ENCODE measurements around the gene ETV3L.
"Not testable (repeated sequence)": the region's sequence is repeated elsewhere in the genome, so short reads cannot be mapped to it uniquely, and the experiment has no call there.

Gene ETV3L

DNA sequence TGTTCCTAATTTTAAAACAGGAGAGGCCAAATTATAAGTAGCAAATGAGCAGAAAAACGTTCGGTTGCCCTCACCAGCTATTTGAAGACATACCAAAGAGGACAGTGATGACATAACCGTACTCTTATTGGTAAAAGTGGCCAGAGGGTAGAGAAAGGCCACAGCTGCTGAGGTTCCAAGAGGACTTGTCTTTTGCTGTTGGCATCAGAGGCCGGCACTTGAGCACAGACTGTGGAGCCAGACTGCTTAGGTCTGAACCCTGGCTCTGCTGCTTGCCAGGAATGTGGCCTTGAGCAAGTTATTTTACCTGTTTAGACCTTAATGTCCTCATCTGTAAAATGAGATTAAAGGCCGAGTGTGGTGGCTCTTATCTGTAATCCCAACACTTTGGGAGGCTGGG lies 14.9 kb downstream of the ETV3L start:
- H3K4me3 ChIP-seq (ENCODE audit: low read depth, low read length), result no peak overlapping the region

DNA sequence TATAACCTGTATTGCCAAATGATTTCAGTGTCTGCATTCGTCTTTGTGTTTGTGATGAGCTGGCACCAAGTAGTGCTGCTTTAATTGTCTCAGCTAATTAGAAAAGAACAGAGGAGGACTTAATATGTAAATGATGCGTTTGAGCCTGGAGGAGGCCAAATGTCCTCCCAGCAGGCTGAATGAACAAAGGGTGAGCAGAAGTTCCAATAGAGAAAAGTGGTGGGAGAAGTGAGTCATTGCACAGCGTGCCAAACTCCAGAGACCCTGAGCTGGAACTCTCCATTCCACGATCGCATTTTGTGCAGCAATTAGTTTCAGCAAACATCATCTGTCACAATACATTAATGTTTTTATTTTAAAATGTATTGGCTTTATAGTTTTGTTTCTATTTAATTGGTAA lies 17.9 kb downstream of the ETV3L start:
- H3K4me3 ChIP-seq (ENCODE audit: low read depth, low read length), result no peak overlapping the region

DNA sequence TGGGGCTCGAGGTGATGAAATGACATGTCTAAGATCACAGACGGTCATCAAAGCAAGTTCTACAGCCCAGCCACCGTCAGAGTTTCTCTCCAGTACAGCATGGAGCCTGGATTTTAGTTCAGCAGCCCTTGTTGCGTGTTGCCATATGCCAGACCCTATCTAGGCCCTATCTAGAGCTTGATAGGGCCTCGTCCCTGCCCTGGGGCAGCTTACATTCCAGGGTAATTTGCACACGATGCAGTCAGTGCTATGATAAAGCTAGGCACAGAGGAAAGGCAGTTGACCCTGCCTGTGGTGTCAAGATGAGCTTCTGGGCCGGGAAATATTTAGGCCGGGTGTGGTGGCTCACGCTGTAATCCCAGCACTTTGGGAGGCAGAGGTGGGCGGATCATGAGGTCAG lies 18.9 kb downstream of the ETV3L start:
- no peak overlapping the region for H3K4me3 ChIP-seq (ENCODE audit: low read depth, low read length)

DNA sequence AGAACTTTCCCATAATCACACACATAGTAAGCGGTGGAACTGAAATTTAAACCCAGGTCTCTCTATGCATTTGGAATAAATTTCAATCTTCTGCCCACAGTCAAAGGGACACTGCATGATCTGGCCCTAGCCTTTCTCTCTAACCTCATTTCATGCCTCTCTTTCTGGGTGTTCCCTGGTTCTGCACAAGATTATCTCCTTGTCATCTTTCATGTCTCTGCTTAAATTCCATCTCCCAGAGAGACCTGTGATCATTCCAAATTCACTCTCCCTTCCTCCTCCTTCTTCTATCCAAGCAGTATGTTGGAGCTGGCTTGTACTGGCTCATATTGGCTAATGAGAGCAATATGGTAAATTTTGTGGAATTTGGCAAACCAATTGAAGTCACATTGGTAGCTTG lies 22.2 kb downstream of the ETV3L start:
- no peak overlapping the region for H3K4me3 ChIP-seq (ENCODE audit: low read depth, low read length)

DNA sequence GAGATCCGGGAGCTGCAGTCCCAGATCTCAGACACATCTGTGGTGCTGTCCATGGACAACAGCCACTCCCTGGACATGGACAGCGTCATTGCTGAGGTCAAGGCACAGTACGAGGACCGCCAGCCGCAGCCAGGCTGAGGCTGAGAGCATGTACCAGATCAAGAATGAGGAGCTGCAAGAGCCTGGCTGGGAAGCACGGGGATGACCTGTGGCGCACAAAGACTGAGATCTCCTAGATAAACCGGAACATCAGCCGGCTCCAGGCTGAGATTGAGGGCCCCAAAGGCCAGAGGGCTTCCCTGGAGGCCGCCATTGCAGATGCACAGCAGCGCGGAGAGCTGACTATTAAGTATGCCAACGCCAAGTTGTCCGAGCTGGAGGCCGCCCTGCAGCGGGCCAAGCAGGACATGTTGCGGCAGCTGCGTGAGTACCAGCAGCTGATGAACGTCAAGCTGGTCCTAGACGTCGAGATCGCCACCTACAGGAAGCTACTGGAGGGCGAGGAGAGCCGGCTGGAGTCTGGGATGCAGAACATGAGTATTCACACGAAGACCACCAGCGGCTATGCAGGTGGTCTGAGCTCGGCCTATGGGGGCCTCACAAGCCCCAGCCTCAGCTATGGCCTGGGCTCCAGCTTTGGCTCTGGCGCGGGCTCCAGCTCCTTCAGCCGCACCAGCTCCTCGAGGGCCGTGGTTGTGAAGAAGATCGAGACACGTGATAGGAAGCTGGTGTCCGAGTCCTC lies 25.5 kb downstream of the ETV3L start:
- no peak overlapping the region for H3K4me3 ChIP-seq (ENCODE audit: low read depth, low read length)

DNA sequence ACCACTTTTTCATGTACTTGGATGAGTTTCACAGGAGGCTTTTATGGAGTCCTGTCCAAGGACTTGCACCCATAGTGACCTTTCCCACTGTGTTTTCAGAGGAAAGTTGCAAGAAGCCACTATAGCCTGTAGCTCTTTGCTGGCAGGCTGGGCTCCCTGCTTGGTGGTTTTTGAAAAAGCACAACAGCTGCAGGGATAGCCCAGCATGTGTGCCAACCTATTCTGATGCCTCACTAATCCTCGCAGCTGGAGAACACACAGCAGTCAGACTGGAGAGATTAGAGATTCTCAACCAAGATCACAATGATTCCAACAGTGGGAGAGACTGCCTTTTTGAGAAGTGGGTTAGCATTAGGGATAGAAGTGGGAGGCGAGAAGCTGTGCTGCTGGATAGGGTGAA lies 30.0 kb downstream of the ETV3L start:
- H3K4me3 ChIP-seq (ENCODE audit: low read depth, low read length), result no peak overlapping the region

DNA sequence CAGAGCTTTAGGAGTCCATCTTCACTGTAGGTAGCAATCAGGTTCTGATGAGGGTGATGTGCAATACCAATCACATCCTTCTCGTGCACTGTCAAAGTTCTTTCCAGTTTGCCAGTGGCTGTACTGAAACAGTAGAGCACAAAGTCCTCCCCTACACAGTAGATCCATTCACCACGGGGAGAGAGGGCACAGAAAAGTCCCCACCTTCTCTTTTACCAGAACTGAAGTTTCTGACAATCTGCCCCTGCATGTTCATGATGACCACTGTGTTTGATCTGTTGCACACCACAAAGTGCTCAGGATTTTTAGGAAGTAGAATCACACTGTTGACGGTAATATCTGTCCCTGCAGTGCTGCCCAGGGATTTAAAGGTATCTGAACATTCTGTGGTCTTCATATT lies 40.4 kb downstream of the ETV3L start:
- H3K4me3 ChIP-seq (ENCODE audit: low read depth, low read length), result not testable (repeated sequence)

DNA sequence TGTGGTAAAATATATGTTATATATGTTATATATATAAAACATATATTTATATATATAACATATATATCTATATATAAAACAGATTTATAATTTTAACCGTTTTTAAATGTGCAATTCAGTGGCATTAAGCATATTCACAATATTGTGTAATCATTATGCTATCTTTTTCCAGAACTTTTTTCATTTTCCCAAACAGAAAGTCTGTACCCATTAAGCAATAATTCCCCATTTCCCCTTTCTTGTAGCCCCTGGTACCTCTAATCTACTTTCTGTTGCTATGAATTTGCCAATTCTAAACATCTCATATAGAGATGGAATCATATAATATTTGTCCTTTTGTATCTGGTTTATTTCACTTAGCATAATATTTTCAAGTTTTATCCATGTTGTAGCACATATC lies 43.3 kb downstream of the ETV3L start:
- H3K4me3 ChIP-seq (ENCODE audit: low read depth, low read length), result no peak overlapping the region

DNA sequence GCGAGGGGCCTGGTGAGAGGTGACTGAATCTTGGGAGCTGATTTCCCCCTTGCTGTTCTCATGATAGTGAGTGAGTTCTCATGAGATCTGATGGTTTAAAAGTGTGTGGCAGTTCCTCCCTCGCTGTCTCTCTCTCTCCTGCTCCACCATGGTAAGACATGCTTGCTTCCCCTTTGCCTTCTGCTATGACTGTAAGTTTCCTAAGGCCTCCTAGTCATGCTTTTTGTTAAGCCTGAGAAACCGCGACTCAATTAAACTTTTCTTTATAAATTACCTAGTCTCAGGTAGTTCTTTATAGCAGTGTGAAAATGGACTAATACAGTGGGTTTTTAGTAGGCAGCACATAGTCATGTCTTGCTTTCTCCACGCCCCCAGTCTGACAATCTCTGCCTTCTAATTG lies 43.9 kb downstream of the ETV3L start:
- H3K4me3 ChIP-seq (ENCODE audit: low read depth, low read length), result not testable (repeated sequence)

DNA sequence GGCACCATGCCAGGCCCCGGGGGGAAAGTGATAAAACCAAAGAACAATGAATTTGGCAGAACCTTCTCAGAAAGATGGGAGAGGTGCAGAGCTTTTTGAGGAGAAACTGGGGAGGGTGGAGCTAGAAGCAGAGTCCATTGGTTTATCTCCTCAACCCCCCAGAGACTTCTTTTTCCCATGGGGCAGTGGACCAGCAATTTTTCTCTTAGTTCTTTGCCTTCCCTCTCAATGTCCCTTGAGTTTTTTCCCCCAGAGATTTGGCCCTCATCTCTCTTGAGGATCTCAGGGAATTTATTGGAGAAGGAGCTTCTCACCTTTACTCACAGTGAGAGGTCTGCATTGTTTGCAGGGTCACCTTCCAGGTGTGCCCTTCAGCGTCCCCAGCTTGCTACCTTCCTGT lies 48.8 kb downstream of the ETV3L start:
- no peak overlapping the region for H3K4me3 ChIP-seq (ENCODE audit: low read depth, low read length)

DNA sequence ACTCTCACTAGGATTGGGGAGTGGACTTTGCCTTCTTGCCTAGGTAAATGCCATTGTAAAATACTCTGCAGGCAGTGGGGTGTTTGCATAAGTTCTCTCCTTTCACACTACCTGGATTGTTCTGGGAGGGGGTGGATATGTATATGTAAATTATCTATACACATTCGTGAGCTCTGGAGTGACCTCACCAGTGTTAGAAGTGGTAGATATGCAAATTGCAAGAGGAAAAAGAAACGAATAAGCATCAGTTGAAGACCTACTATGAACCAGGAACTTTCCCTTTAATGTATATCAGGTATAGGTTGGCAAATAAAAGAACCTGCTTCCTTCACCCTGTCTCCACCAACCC lies 52.6 kb downstream of the ETV3L start:
- H3K4me3 ChIP-seq (ENCODE audit: low read depth, low read length), result no peak overlapping the region

DNA sequence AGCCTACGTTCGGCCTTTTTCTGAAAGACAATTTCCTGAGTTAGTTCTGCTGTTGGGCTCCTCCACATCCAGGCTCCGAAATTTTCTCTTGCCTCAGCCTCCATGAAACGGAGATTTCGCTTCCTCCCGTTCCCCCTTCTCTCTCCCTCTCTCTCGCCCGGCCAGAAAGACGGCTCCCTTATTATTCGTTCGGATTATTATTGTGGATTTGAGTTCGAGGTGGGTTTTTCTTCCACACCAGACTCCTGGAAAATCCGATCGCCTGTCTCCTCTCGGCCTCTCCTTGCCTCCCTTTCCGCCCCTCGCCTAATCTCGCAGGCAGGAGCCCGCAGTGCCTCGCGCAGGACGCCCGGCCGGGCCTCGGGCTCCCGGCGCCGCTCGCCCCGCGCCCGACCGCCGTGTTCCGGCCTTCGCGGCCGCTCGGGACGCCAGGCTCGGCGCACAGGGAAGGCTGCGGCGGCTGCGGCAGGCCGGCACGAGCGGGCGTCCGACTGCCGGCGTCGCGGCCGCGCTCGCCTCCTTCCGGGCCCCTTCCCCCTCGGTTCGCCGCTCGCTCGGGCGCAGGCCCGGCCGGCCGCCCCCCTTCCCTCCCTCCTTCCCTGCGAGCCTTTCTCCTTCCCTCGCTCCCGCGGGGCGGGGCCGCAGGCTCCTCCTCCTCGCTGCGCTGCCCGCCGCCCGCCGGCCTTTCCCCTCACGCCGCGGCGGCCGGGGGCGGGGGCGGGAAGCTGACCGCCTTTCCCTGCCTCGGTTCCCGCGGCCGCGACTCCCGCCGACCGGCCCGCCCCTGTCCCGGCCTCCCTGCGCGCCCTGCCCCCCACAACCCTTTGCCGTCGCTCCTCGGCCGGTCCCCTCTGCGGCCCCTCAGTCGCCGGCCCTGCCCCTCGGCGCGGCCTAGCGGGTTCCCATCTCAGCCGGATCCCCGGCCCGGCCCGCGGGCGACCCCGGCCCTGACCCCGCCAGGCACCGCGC lies 54.1 kb downstream of the ETV3L start, which contains the start of gene ARHGEF11:
TSS of gene ARHGEF11 (minus strand) at position 493 of the 969 bp plus-strand sequence. CDS start 1,412 bp downstream, outside the sequence.
- H3K4me3 ChIP-seq (ENCODE audit: low read depth, low read length), result peak within 1 kb of the TSS; percentile 81

DNA sequence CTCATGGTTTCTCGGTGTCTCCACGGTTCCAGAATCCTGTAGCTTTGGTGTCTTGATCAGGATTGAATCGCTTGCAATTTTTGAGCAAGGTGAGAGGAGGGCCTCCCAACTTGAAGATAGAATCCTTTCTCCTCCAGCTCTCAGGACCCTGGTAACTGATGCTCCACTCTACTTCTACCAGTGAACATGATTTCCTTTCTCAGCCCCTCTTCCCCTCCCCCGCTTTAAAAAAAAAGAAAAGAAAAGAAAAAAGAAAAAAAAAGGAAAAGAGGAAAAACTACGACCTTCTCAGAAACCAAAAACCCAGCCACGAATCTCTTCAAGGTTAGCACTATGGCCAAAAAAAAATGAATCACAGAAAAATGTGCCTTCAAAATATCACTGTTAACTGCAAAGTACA lies 55.3 kb downstream of the ETV3L start:
- peak overlapping the region; percentile 81 for H3K4me3 ChIP-seq (ENCODE audit: low read depth, low read length)

DNA sequence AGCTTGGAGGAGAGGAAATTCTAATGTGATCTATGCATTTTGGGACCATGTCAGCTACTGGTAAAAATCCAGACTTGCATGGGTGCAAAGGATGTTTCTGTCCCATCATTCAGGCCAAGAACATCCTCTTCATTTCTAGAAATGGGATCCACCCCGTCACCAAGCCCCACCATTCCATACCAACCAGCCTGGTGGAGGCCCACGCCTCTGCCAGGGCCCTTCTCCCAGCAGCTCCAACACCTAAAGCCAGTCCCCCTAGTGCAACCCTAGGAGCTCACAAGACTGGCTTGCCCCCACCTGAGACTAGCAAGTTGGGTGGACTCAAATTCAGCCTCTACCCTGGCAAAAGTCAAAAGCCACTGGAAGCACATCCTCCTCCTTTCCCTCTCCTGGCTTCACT lies 55.9 kb downstream of the ETV3L start:
- peak overlapping the region; percentile 81 for H3K4me3 ChIP-seq (ENCODE audit: low read depth, low read length)

DNA sequence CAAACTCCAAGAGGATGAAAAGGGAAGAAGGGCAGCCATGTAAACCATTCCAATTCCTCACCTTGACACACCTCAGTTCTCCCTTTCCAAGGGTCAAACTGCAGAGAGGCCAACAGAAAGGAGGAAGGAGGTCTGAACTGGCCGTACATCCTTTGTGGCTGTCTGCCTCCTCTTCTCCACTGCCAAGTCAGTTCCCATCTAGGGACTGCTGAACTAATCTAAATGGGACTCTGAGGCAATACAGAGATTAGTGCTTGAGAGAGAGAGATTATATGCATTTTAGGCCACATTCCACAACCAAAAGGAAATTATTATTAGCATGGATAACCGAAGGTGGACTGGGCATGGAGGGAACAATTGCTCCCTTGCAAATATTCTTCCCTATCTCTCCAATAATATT lies 56.8 kb downstream of the ETV3L start:
- peak overlapping the region; percentile 81 for H3K4me3 ChIP-seq (ENCODE audit: low read depth, low read length)
